Measurements from ENCODE around the gene RCN2. TPM values are rescaled to one million over a fixed set of nuclear protein-coding genes. Genes with fewer than 3 reads are reported as not detected.

Gene RCN2
- total RNA-seq, 6 experiments from 2014 or later = 88.0 to 98.1 (median 94.5) TPM

- DNase-seq = no peak
- no peaks in the 10 kb centered on the region for H3K9me3 Mint-ChIP-seq
- H3K4me1 Mint-ChIP-seq (ENCODE audit: low read depth) = peaks cover 8% of the 10 kb centered on the region; the same call in 1 of the 2 replicates
- H3K27me3 Mint-ChIP-seq (ENCODE audit: insufficient read depth) = peaks cover 19% of the 10 kb centered on the region
- H3K4me3 Mint-ChIP-seq = no peak overlapping the region
- TF ChIP-seq CTCF (IDR thresholded peaks at IDR 0.05) = no peak
- no peaks in the 10 kb centered on the region for H3K36me3 Mint-ChIP-seq (ENCODE audit: low read depth)
- no peak overlapping the region for H3K27ac Mint-ChIP-seq
Observed at GRCh38 chr15:76996076-76996525, 64.6 kb downstream of the RCN2 start.

- DNase-seq = no peak
- H3K4me3 Mint-ChIP-seq = no peak overlapping the region
Observed at GRCh38 chr15:76996526-76997401, 65.2 kb downstream of the RCN2 start.

GRCh38 chr15:76998663-76999285, 67.2 kb downstream of the RCN2 start:
- no peaks in the 10 kb centered on the region for H3K9me3 Mint-ChIP-seq
- no peak overlapping the region for H3K27ac Mint-ChIP-seq
- no peak overlapping the region for H3K4me3 Mint-ChIP-seq
- no peaks in the 10 kb centered on the region for H3K36me3 Mint-ChIP-seq (ENCODE audit: low read depth)
- peaks cover 8% of the 10 kb centered on the region; the same call in 1 of the 2 replicates for H3K4me1 Mint-ChIP-seq (ENCODE audit: low read depth)
- TF ChIP-seq CTCF (IDR thresholded peaks at IDR 0.05) = no peak
- DNase-seq = no peak
- peaks cover 22% of the 10 kb centered on the region for H3K27me3 Mint-ChIP-seq (ENCODE audit: insufficient read depth)

More at GRCh38 chr15:76996526-76997401, 65.2 kb downstream of the RCN2 start:
- no peak for TF ChIP-seq CTCF (IDR thresholded peaks at IDR 0.05)
- Mint-ChIP-seq H3K27me3 (ENCODE audit: insufficient read depth) (peaks cover 19% of the 10 kb centered on the region), H3K4me1 (ENCODE audit: low read depth) (peaks cover 8% of the 10 kb centered on the region; the same call in 1 of the 2 replicates), H3K27ac (no peak overlapping the region), H3K9me3 (no peaks in the 10 kb centered on the region), H3K36me3 (ENCODE audit: low read depth) (no peaks in the 10 kb centered on the region)

- Mint-ChIP-seq H3K4me3 (no peak overlapping the region), H3K27me3 (ENCODE audit: insufficient read depth) (peaks cover 27% of the 10 kb centered on the region)
- no peak for TF ChIP-seq CTCF (IDR thresholded peaks at IDR 0.05)
Observed at GRCh38 chr15:76999996-77000395, 68.4 kb downstream of the RCN2 start.

GRCh38 chr15:77001351-77001750, 69.8 kb downstream of the RCN2 start:
- no peak for DNase-seq
- H3K4me1 Mint-ChIP-seq (ENCODE audit: low read depth) = peaks cover 8% of the 10 kb centered on the region; the same call in 1 of the 2 replicates
- no peak overlapping the region for H3K27ac Mint-ChIP-seq
- H3K9me3 Mint-ChIP-seq = no peaks in the 10 kb centered on the region
- peaks cover 27% of the 10 kb centered on the region for H3K27me3 Mint-ChIP-seq (ENCODE audit: insufficient read depth)
- H3K4me3 Mint-ChIP-seq = no peak overlapping the region
- H3K36me3 Mint-ChIP-seq (ENCODE audit: low read depth) = 0 out of 2 replicates have a peak, but pooled peaks cover 5% of the 10 kb centered on the region
- no peak for TF ChIP-seq CTCF (IDR thresholded peaks at IDR 0.05)

More at GRCh38 chr15:76999996-77000395, 68.4 kb downstream of the RCN2 start:
- no peaks in the 10 kb centered on the region for H3K9me3 Mint-ChIP-seq
- 0 out of 2 replicates have a peak, but pooled peaks cover 5% of the 10 kb centered on the region for H3K36me3 Mint-ChIP-seq (ENCODE audit: low read depth)
- H3K27ac Mint-ChIP-seq = no peak overlapping the region
- DNase-seq = no peak
- H3K4me1 Mint-ChIP-seq (ENCODE audit: low read depth) = peaks cover 8% of the 10 kb centered on the region; the same call in 1 of the 2 replicates
